GM12878 (cell line): ENCODE results near the gene BTC. TPM values are rescaled to one million over a fixed set of nuclear protein-coding genes. Genes with fewer than 3 reads are reported as not detected.

Experiments used
- ATAC-seq: fragments of 200-7000 bp; cut with Tn5 transposase; 3 replicates; pipeline ENCODE4 v1.9.1; 2020; ENCODE audit warnings: mild to moderate bottlenecking, moderate library complexity
- BruUV-seq: library from RNA; stranded (reverse); fragments of 400-500 nt; replicated peaks from 2 replicates; lab custom pipeline; 2021; lab: Mats Ljungman, UMichigan
- CTCF ChIA-PET: fragments of 300-600 bp; sonication (Branson Sonifier 250); formaldehyde crosslinking; extraction: SDS; loops from one replicate; lab custom pipeline; 2021; ENCODE audit warnings: inconsistent platforms; lab: Yijun Ruan, JAX
- POLR2A ChIA-PET: fragments of 350-600 bp; formaldehyde crosslinking; extraction: SDS; loops from one replicate; lab custom pipeline; 2021; ENCODE audit warnings: inconsistent platforms; lab: Charles Lee
- RAD21 ChIA-PET: fragments of 300-600 bp; sonication (Branson Sonifier 250); formaldehyde crosslinking; loops from one replicate; lab custom pipeline; 2023; ENCODE audit warnings: antibody characterized with exemption; ENCODE audit not compliant: unreplicated experiment; lab: Charles Lee
- SMC1A ChIA-PET: fragments of 300-600 bp; sonication (Branson Sonifier 250); formaldehyde crosslinking; loops from one replicate; lab custom pipeline; 2023; ENCODE audit not compliant: unreplicated experiment, uncharacterized antibody; lab: Charles Lee
- DNase-seq: peaks from one replicate; pipeline ENCODE4 v3.0.0-alpha.2; 2011; ENCODE audit warnings: low read depth, low spot score
- FAIRE-seq: peaks from 3 replicates; lab custom pipeline; 2011; peaks lifted over from hg19 to GRCh38; lab: Jason Lieb, UNC
- H2AFZ ChIP-seq: 2 replicates; pipeline ENCODE4 v1.6.0; 2011; ENCODE audit warnings: low read depth, low read length, control low read depth; ENCODE audit not compliant: control insufficient read depth
- H3K27ac ChIP-seq: 2 replicates; pipeline ENCODE4 v1.5.1; 2011; ENCODE audit warnings: control low read depth; ENCODE audit not compliant: control insufficient read depth, insufficient read depth
- H3K27me3 ChIP-seq, 2 experiments: replicated peaks in 1 of 2; 2 replicates each; pipeline versions ENCODE4 v1.6.0 to v1.6.1; 2011; ENCODE audit warnings: low read length in 1 of 2; ENCODE audit not compliant: control insufficient read depth in 2 of 2, insufficient read depth in 2 of 2
- H3K36me3 ChIP-seq, 2 experiments: 2 replicates each; pipeline ENCODE4 v1.5.1; 2011; ENCODE audit warnings: low read length in 1 of 2; ENCODE audit not compliant: control insufficient read depth in 2 of 2, insufficient read depth in 2 of 2
- H3K4me1 ChIP-seq: 2 replicates; pipeline ENCODE4 v1.6.1; 2011; ENCODE audit warnings: mild to moderate bottlenecking, low read length, moderate library complexity, mixed read lengths; ENCODE audit not compliant: control insufficient read depth, insufficient read depth
- H3K4me2 ChIP-seq: 2 replicates; pipeline ENCODE4 v1.6.0; 2011; ENCODE audit warnings: control low read depth; ENCODE audit not compliant: control insufficient read depth, insufficient read depth
- H3K4me3 ChIP-seq: fragments of 200-600 bp; sonication (generic); 2 replicates; pipeline ENCODE4 v1.5.1; 2016
- H3K79me2 ChIP-seq: 2 replicates; pipeline ENCODE4 v1.6.0; 2011; ENCODE audit warnings: low read length; ENCODE audit not compliant: control insufficient read depth, insufficient read depth
- H3K9ac ChIP-seq: 2 replicates; pipeline ENCODE4 v1.8.0; 2011; ENCODE audit warnings: low read length, control low read depth, mixed read lengths; ENCODE audit not compliant: control insufficient read depth, insufficient read depth
- H3K9me3 ChIP-seq: replicated peaks from 3 replicates; pipeline ENCODE4 v1.5.1; 2011; ENCODE audit warnings: mild to moderate bottlenecking, low read length; ENCODE audit not compliant: control insufficient read depth, insufficient read depth
- H4K20me1 ChIP-seq: 2 replicates; pipeline ENCODE4 v1.6.0; 2011; ENCODE audit not compliant: control insufficient read depth, insufficient read depth
- BHLHE40 ChIP-seq, 2 experiments: fragments of 450-650 bp in 1 of 2; IDR thresholded peaks; 2 replicates each; pipeline ENCODE4 v1.6.1; 2011 to 2017; ENCODE audit warnings: low read depth in 2 of 2, borderline replicate concordance in 1 of 2, improper control_type of control experiment in 1 of 2, low read length in 1 of 2, mild to moderate bottlenecking in 1 of 2
- DPF2 ChIP-seq: fragments of 450-650 bp; IDR thresholded peaks from 2 replicates; pipeline ENCODE4 v1.6.1; 2017; ENCODE audit warnings: mild to moderate bottlenecking
- NR2C2 ChIP-seq: IDR thresholded peaks from 2 replicates; pipeline ENCODE4 v1.6.1; 2011; ENCODE audit warnings: borderline replicate concordance, low read depth; ENCODE audit not compliant: control insufficient read depth, insufficient read length
- RCOR1 ChIP-seq: conservative IDR thresholded peaks from 2 replicates; pipeline ENCODE4 v1.6.1; 2012; ENCODE audit warnings: low read depth, low read length, improper control_type of control experiment
- YBX1 ChIP-seq: fragments of 450-650 bp; IDR thresholded peaks from 2 replicates; pipeline ENCODE4 v1.6.1; 2016; ENCODE audit warnings: antibody characterized with exemption
- ZNF592 ChIP-seq: fragments of 450-650 bp; IDR thresholded peaks from 2 replicates; pipeline ENCODE4 v1.6.1; 2017; ENCODE audit warnings: mild to moderate bottlenecking, moderate library complexity
- WGBS: methylation state at CpG from one replicate; pipeline ENCODE4 v1.1.6; 2016; ENCODE audit warnings: low lambda C conversion rate; ENCODE audit not compliant: insufficient replicate concordance, insufficient coverage; ENCODE audit errors: missing lambda C conversion rate; 5-methylcytosine and 5-hydroxymethylcytosine counted together
- in situ Hi-C: fragments of 300-500 bp; cut with MboI; formaldehyde crosslinking; loops from 9 replicates; pipeline ENCODE4 v1.14.3; 2018; ENCODE audit warnings: mixed read lengths
- intact Hi-C: fragments of 100-400 bp; cut with micrococcal nuclease; formaldehyde crosslinking; loops from one replicate; pipeline ENCODE4 v1.14.2; 2022; ENCODE audit not compliant: unreplicated experiment
- polyA plus RNA-seq, 11 experiments: library from polyadenylated mRNA; depleted of rRNA in 4 of 11; unstranded in 6 of 11; stranded (reverse) in 5 of 11; fragments of >200 nt; fragmentation: Nextera tagmentation in 4 of 11; fragmentation: Illumina TruSeq in 1 of 11; extraction: Ambion mirVana in 4 of 11; extraction: Trizol in 1 of 11; gene quantifications; 1 replicate in 1 of 11; 2 replicates in 10 of 11; pipeline versions ENCODE4 v1.2.1 to v1.2.3, GENCODE V29; 2011 to 2016; ENCODE audit warnings: inconsistent platforms in 2 of 11, missing spikeins in 2 of 11, low read depth in 1 of 11
- total RNA-seq, 4 experiments: library from RNA; depleted of rRNA in 3 of 4; stranded (reverse); fragments of >200 nt in 3 of 4; fragmentation: Illumina TruSeq in 1 of 4; extraction: Trizol in 1 of 4; gene quantifications; 2 replicates each; pipeline versions ENCODE4 v1.2.1 to v1.2.3, GENCODE V29; 2013 to 2021
- TF ChIP-seq, protein P1 (sequence below): fragments of 450-650 bp; conservative IDR thresholded peaks from 2 replicates; pipeline ENCODE4 v1.6.1; 2017; ENCODE audit warnings: mild to moderate bottlenecking, moderate library complexity

Gene BTC
- total and polyA plus RNA-seq, 10 of the 15 experiments (the other 5 are each of a cell fraction or from before 2014, with no cell fraction given), result not detected

DNA sequence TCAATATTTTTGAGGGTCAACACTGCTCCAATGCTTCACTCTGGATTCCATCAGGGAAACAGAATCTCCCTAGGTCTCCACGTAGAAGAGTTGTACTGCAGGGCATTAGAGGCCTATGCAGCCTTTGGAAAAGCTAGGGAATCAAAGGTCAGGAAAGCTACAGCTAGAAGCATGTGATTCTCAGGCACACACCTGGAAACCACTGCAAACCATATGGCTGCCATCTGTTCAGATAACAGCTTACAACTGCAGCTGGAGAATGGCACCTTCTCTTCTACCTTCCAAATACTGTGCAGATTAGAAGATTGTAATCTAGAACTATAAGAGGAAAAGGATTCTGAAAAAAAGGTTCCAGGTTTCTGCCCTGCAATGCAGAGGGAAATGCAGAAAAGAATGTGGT lies 60.6 kb downstream of the BTC start:
- ATAC-seq, result no peak
- Histone ChIP-seq H3K36me3 (no peaks in the 10 kb centered on the region), H3K9me3 (no peaks in the 10 kb centered on the region), H3K79me2 (no peaks in the 10 kb centered on the region), H3K27ac (no peak overlapping the region), H3K27me3 (no peaks in the 10 kb centered on the region), H3K4me2 (no peak overlapping the region)
- in situ Hi-C loops, result no loop called here
- SMC1A ChIA-PET, result no interaction called here
- TF ChIP-seq, protein P1, sequence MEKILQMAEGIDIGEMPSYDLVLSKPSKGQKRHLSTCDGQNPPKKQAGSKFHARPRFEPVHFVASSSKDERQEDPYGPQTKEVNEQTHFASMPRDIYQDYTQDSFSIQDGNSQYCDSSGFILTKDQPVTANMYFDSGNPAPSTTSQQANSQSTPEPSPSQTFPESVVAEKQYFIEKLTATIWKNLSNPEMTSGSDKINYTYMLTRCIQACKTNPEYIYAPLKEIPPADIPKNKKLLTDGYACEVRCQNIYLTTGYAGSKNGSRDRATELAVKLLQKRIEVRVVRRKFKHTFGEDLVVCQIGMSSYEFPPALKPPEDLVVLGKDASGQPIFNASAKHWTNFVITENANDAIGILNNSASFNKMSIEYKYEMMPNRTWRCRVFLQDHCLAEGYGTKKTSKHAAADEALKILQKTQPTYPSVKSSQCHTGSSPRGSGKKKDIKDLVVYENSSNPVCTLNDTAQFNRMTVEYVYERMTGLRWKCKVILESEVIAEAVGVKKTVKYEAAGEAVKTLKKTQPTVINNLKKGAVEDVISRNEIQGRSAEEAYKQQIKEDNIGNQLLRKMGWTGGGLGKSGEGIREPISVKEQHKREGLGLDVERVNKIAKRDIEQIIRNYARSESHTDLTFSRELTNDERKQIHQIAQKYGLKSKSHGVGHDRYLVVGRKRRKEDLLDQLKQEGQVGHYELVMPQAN, result no peak
- TF ChIP-seq ZNF592 (no peak), YBX1 (no peak), RCOR1 (no peak), DPF2 (no peak), BHLHE40 (IDR thresholded peaks at IDR 0.05; ENCODE audit: borderline replicate concordance in 1 of 2, low read depth in 2 of 2, low read length in 1 of 2) (no peak), NR2C2 (no peak)
- TF ChIP-seq, all 136 proteins: peak for 0
- ChIA-PET POLR2A (no interaction called here), RAD21 (no interaction called here), CTCF (no interaction called here)
- DNase-seq (no peak), FAIRE-seq (no peak)
- Histone ChIP-seq H4K20me1 (no peaks in the 10 kb centered on the region), H3K9ac (no peak overlapping the region), H3K4me3 (no peak overlapping the region), H2AFZ (no peak overlapping the region), H3K4me1 (no peaks in the 10 kb centered on the region)
- no TSS peak for BruUV-seq
- intact Hi-C loops, result no loop called here
- WGBS, result 0% methylated on average over 1 of the region's 1 CpG
